ENCODE data around the gene FMNL2. TPM values are rescaled to one million over a fixed set of nuclear protein-coding genes. Genes with fewer than 3 reads are reported as not detected.

The FMNL2 gene
- total RNA-seq, 1 experiment from 2014 or later = 28.1 TPM

DNA sequence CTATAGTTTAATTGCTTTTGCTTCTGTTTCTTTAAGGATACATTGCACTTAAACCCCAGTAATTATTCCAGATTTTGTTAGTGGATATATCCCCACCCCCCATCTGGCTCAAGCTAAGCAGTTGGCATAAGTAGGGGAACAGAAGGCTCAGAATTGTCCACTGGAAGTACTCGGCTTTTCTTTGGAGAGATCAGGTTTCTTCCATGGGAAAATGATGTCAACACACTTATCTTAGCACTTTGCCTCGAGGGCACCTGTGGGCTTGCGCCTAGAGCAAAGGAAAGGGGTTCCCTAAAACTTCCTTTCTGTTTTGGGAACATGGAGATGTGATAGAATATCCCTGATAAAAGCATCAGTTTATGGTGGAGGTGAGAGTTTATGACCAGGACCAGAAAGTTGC lies 130.6 kb downstream of the FMNL2 start:
- Histone ChIP-seq H3K9me3 (ENCODE audit: control insufficient read depth in 1 of 2, insufficient read depth in 1 of 2, low read depth in 1 of 2, low read length in 2 of 2) (no peaks in the 10 kb centered on the region), H2AFZ (ENCODE audit: low read depth, low read length, poor library complexity, severe bottlenecking) (no peak overlapping the region), H3K4me3 (replicated peaks in 1 of 2; ENCODE audit: low read depth in 1 of 2, low read length in 2 of 2) (no peak overlapping the region), H3K79me2 (ENCODE audit: insufficient read depth, low read length) (peaks cover 41% of the 10 kb centered on the region; the same call in 1 of the 2 replicates), H3K27ac (ENCODE audit: low read depth, low read length) (no peak overlapping the region), H3K9ac (ENCODE audit: low read length) (no peak overlapping the region), H3K36me3 (ENCODE audit: control insufficient read depth in 1 of 2, insufficient read depth in 2 of 2, low read length in 2 of 2) (no peaks in the 10 kb centered on the region), H3K27me3 (ENCODE audit: insufficient read depth, low read length) (no peaks in the 10 kb centered on the region), H3K4me2 (ENCODE audit: low read length) (no peak overlapping the region), H3K4me1 (ENCODE audit: control insufficient read depth in 1 of 2, insufficient read depth in 2 of 2, low read length in 2 of 2) (peaks cover 0 to 14% of the 10 kb centered on the region in 2 experiments; a peak in 1 of 4 replicates), H3K9me2 (ENCODE audit: insufficient read depth) (no peaks in the 10 kb centered on the region), H4K20me1 (ENCODE audit: insufficient read depth) (no peaks in the 10 kb centered on the region)
- TF ChIP-seq EGR1 (IDR thresholded peaks at IDR 0.05; ENCODE audit: low read depth) (no peak), ZNF274 (IDR thresholded peaks at IDR 0.05; ENCODE audit: low read depth, low read length) (no peak), SRF (IDR thresholded peaks at IDR 0.05; ENCODE audit: low read depth) (no peak), TCF7L2 (IDR thresholded peaks at IDR 0.05; ENCODE audit: borderline replicate concordance, extremely low read depth, insufficient read depth, insufficient read length) (no peak)
- TF ChIP-seq, protein P1, sequence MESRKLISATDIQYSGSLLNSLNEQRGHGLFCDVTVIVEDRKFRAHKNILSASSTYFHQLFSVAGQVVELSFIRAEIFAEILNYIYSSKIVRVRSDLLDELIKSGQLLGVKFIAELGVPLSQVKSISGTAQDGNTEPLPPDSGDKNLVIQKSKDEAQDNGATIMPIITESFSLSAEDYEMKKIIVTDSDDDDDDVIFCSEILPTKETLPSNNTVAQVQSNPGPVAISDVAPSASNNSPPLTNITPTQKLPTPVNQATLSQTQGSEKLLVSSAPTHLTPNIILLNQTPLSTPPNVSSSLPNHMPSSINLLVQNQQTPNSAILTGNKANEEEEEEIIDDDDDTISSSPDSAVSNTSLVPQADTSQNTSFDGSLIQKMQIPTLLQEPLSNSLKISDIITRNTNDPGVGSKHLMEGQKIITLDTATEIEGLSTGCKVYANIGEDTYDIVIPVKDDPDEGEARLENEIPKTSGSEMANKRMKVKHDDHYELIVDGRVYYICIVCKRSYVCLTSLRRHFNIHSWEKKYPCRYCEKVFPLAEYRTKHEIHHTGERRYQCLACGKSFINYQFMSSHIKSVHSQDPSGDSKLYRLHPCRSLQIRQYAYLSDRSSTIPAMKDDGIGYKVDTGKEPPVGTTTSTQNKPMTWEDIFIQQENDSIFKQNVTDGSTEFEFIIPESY (IDR thresholded peaks at IDR 0.05; ENCODE audit: extremely low read depth, insufficient replicate concordance, low read length) = no peak
- TF ChIP-seq, protein P2, sequence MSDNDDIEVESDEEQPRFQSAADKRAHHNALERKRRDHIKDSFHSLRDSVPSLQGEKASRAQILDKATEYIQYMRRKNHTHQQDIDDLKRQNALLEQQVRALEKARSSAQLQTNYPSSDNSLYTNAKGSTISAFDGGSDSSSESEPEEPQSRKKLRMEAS (IDR thresholded peaks at IDR 0.05) = no peak
- TF ChIP-seq, protein P3, sequence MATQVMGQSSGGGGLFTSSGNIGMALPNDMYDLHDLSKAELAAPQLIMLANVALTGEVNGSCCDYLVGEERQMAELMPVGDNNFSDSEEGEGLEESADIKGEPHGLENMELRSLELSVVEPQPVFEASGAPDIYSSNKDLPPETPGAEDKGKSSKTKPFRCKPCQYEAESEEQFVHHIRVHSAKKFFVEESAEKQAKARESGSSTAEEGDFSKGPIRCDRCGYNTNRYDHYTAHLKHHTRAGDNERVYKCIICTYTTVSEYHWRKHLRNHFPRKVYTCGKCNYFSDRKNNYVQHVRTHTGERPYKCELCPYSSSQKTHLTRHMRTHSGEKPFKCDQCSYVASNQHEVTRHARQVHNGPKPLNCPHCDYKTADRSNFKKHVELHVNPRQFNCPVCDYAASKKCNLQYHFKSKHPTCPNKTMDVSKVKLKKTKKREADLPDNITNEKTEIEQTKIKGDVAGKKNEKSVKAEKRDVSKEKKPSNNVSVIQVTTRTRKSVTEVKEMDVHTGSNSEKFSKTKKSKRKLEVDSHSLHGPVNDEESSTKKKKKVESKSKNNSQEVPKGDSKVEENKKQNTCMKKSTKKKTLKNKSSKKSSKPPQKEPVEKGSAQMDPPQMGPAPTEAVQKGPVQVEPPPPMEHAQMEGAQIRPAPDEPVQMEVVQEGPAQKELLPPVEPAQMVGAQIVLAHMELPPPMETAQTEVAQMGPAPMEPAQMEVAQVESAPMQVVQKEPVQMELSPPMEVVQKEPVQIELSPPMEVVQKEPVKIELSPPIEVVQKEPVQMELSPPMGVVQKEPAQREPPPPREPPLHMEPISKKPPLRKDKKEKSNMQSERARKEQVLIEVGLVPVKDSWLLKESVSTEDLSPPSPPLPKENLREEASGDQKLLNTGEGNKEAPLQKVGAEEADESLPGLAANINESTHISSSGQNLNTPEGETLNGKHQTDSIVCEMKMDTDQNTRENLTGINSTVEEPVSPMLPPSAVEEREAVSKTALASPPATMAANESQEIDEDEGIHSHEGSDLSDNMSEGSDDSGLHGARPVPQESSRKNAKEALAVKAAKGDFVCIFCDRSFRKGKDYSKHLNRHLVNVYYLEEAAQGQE (IDR thresholded peaks at IDR 0.05; ENCODE audit: low read depth) = no peak
- DNase-seq (ENCODE audit: low read depth, low spot score) (no peak), ATAC-seq (no peak)
- ChIA-PET POLR2A (no interaction called here), RAD21 (ENCODE audit: low non-redundant PET in 1 of 2, low total read pairs in 2 of 2, uncharacterized antibody in 2 of 2, unreplicated experiment in 2 of 2) (no interaction called here), CTCF (no interaction called here)
- intact Hi-C loops (cut with micrococcal nuclease) = no loop called here
- BruUV-seq (replicated peaks) = no TSS peak

All from HCT116 (cell line).